ENCODE data around the gene CDT1.

DNA sequence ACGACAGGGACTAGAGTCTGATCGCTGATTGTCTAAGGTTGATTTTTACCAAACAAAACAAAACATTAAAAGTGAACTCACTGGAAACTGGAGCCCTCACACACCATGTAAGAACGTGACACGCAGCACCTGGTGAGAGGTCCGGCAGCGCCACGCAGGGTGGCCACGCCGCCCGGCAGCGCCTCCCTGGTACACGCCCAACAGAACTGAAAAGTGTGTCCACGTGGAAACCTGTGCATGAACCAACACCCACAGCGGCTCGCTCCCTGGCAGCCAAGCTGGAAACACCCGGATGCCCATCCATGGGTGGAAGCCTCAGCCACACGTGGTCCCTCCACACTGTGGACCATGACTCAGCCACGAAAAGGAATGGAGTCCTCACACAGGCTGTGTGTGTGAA lies 44.1 kb downstream of the CDT1 start:
- TF ChIP-seq, protein P1, sequence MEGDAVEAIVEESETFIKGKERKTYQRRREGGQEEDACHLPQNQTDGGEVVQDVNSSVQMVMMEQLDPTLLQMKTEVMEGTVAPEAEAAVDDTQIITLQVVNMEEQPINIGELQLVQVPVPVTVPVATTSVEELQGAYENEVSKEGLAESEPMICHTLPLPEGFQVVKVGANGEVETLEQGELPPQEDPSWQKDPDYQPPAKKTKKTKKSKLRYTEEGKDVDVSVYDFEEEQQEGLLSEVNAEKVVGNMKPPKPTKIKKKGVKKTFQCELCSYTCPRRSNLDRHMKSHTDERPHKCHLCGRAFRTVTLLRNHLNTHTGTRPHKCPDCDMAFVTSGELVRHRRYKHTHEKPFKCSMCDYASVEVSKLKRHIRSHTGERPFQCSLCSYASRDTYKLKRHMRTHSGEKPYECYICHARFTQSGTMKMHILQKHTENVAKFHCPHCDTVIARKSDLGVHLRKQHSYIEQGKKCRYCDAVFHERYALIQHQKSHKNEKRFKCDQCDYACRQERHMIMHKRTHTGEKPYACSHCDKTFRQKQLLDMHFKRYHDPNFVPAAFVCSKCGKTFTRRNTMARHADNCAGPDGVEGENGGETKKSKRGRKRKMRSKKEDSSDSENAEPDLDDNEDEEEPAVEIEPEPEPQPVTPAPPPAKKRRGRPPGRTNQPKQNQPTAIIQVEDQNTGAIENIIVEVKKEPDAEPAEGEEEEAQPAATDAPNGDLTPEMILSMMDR (IDR thresholded peaks at IDR 0.05), result no peak
- no peak for TF ChIP-seq POLR2A (IDR thresholded peaks at IDR 0.05)
- TF ChIP-seq EP300 (IDR thresholded peaks at IDR 0.05), result no peak

Data from ovary (tissue), 3 donors.